GM12874 (cell line): ENCODE measurements around the gene GCSAM.

Source experiments
- TF ChIP-seq, protein P1 (sequence below): IDR thresholded peaks from 2 replicates; pipeline ENCODE4 v1.5.1; 2011; ENCODE audit warnings: low read depth, mild to moderate bottlenecking, control low read depth, low read length, moderate library complexity; ENCODE audit not compliant: insufficient read depth

The GCSAM gene

DNA sequence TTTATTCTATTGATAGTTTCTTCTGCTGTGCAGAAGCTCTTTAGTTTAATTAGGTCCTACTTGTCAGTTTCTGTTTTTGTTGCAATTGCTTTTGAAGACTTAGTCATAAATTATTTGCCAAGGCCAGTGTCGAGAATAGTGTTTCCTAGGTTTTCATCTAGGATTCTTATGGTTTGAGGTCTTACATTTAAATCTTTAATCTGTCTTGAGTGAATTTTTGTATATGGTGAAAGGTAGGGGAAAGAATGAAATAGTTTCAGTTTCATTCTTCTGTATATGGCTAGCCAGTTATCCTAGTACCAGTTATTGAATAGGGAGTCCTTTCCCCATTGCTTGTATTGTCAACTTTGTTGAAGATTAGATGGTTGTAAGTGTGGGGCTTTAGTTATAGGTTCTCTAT lies 10.6 kb upstream of the GCSAM start:
- TF ChIP-seq, protein P1, sequence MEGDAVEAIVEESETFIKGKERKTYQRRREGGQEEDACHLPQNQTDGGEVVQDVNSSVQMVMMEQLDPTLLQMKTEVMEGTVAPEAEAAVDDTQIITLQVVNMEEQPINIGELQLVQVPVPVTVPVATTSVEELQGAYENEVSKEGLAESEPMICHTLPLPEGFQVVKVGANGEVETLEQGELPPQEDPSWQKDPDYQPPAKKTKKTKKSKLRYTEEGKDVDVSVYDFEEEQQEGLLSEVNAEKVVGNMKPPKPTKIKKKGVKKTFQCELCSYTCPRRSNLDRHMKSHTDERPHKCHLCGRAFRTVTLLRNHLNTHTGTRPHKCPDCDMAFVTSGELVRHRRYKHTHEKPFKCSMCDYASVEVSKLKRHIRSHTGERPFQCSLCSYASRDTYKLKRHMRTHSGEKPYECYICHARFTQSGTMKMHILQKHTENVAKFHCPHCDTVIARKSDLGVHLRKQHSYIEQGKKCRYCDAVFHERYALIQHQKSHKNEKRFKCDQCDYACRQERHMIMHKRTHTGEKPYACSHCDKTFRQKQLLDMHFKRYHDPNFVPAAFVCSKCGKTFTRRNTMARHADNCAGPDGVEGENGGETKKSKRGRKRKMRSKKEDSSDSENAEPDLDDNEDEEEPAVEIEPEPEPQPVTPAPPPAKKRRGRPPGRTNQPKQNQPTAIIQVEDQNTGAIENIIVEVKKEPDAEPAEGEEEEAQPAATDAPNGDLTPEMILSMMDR: no peak

DNA sequence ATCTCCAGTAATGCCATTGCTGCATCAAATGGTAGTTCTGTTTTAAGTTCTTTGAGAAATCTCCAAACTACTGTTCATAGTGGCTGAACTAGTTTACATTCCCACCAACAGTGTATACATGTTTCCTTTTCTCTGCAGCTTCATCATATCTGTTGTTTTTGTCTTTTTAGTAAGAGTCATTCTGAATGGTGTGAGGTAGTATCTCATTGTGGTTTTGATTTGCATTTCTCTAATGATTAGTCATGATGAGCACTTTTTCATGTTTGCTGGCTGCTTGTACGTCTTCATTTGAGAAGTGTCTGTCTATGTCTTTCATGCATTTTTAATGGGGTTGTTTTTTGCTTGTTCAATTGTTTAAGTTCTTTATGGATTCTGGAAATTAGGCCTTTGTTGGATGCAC lies 10.2 kb upstream of the GCSAM start:
- TF ChIP-seq, protein P1: no peak

DNA sequence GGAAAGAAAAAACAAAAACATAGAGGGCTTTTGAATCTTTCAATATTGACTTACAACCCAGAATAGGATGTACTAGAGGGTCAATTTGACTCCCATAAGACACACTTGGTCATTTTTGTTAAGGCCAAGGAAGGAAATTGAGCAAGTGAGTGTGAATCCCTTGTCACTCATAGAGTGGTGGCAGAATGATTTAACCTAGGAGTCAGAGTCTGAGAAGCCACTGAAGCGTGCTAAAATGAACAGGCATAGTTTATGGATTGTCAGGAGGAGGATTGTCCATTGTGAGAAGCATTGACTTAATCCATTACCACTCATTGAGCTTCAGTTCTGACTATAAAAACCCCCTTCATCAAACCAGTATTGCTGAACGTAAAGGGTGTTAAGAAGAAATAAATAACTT lies 8.2 kb upstream of the GCSAM start:
- TF ChIP-seq, protein P1: no peak

DNA sequence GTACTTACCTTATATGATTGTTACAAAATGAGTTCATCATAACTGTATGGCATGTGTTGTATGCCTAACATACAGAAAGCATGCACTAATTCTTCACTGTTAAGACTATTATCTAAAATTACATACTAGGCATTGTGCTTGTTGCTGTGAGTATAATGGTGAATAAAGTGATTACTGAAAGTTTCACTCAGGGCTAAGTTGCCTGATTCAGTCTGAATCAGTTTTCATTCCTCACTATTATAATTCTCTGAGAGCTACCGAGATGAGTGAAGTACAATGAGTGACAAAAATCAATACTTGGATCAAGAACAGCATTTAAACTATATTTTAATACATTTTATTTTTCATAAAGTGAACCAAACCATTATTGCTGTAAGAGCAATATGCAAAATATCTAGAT lies 7.5 kb upstream of the GCSAM start:
- TF ChIP-seq, protein P1: no peak

DNA sequence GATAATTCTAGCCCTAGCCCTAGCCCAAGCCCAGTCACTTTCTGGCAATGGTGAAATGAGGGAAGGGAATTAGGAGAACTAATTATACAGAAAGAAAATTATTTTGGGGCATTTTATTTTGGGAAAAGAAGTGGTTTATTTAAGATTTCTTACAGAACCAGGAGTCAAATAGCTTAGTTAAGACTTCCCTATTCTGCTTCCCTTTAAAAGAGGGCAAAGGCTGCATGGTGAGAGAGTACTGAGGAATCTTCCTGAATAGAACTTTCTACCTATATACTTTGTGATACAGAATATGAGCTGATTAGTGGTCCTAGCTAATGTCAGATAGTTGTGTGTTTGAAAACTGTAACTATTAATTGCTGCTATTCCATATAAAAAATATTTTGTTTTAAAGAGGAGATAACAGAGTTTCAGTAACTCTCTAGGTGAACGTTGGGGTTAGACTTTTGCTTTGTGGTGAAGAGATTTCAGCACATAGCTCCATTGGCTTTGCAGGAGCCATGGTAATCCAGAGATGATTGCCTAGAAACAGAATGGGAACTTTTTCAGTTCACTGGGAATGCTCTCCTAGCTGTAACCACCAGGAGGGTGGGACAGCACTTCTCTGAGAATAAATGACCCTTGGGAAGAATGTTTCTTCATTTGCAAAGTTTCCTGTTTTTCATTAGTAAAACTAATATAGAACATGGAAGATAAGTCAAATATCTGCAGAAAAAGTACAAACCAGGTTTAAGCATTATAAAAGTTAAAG lies 5.3 kb upstream of the GCSAM start:
- TF ChIP-seq, protein P1: no peak

DNA sequence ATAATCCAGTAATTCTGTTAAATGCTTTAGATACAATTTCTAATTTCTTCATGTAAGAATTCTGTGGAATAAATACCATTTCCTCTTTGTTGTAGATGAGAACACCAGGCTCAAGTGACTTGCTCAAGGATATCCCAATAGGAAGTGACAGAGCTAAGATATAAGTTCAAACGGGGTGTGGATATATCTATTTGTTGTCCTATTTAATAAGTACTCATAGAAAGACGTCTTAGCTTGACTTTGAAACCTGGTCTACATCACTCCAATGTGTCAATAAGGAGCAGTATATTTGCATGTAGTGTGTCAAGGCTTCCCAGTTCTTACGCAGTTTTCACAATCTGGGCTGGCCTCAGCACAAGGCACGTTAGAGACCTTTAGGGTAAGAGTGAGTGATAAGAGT lies 4.7 kb upstream of the GCSAM start:
- TF ChIP-seq, protein P1: no peak

DNA sequence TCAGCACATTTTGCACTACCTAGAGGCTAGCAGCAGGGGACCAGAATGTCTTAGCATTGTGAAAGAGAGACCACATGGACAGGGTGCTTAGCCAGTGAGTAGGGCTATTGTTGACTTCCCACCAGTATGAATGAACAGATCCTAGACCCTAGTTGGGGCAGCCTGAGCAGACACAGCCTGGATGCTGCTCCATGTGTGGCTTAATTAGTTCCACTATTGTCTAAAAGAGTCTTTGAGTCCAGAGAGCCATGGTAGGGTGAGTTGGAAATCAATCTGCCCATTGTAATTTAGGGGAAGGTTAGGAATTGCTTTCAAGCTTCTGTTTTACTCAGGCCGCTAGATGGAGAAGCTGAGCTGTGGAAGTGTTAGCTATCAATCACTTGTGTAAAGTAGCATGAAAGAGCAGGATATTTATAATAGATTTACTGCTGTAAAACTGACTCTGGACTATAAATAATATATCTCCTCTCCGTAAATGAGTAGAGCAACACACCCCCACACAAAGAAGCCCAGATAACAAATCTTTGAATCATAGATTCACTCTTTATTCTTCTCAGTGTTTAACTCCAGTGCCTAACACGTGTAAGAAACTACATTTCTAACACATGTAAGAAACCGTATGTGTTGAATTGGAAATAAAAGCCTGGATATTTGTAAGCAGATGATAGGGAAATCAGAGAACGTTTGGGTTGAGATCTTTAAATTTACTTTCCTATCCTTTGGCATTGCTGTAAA lies 4.1 kb upstream of the GCSAM start:
- TF ChIP-seq, protein P1: peak; percentile 60; the same call in 1 of the 2 replicates
